Ovary (tissue), 9 donors: Measurements from ENCODE around the gene CD40. TPM values are rescaled to one million over a fixed set of nuclear protein-coding genes. Genes with fewer than 3 reads are reported as not detected.
A peak's percentile ranks its signal among the peaks of the same experiment; 100 is the strongest.

Experiments
- DNase-seq, 5 donors: peaks; one replicate each; pipeline ENCODE4 v3.0.0-alpha.2; 2019 to 2020
- H3K27ac ChIP-seq, 2 donors: fragments of 200-600 bp; one replicate each; pipeline versions ENCODE4 v1.5.1 to v1.8.0; 2019 to 2022
- H3K27me3 ChIP-seq: fragments of 200-600 bp; one replicate; pipeline ENCODE4 v1.8.0; 2022
- H3K36me3 ChIP-seq: fragments of 200-600 bp; sonication (generic); one replicate; pipeline ENCODE4 v1.5.1; 2019
- H3K4me1 ChIP-seq: one replicate; pipeline ENCODE4 v1.8.1; 2013; ENCODE audit warnings: mild to moderate bottlenecking, moderate library complexity; ENCODE audit not compliant: insufficient read depth
- H3K4me3 ChIP-seq: fragments of 200-600 bp; sonication (generic); one replicate; pipeline ENCODE4 v1.5.1; 2017
- H3K9me3 ChIP-seq, 2 donors: fragments of 200-600 bp in 1 of 2; sonication (generic) in 1 of 2; one replicate each; pipeline versions ENCODE4 v1.5.1 to v1.8.1; 2013 to 2019; ENCODE audit warnings: mild to moderate bottlenecking in 1 of 2, moderate library complexity in 1 of 2
- CTCF ChIP-seq, 3 donors: fragments of 450-650 bp in 2 of 3; fragments of 200-600 bp in 1 of 3; IDR thresholded peaks; one replicate each; pipeline versions ENCODE4 v1.5.1 to v1.8.0; 2016 to 2022; ENCODE audit warnings: antibody characterized with exemption in 3 of 3, mild to moderate bottlenecking in 1 of 3
- EP300 ChIP-seq: sonication (generic); formaldehyde crosslinking; IDR thresholded peaks from one replicate; pipeline ENCODE4 v1.6.1; 2017; ENCODE audit warnings: antibody characterized with exemption
- POLR2A ChIP-seq: fragments of 450-650 bp; IDR thresholded peaks from one replicate; pipeline ENCODE4 v1.6.1; 2017; ENCODE audit warnings: antibody characterized with exemption, mild to moderate bottlenecking, moderate library complexity
- WGBS, 3 donors: extraction: QIAGEN DNeasy Blood & Tissue Kit in 1 of 3; methylation state at CpG; one replicate each; pipeline versions ENCODE4 v1.1.5 to v1.1.7; 2013 to 2017; 5-methylcytosine and 5-hydroxymethylcytosine counted together
- intact Hi-C, 4 donors: fragments of 100-400 bp; cut with DNase I; formaldehyde crosslinking; loops; one replicate each; pipeline versions ENCODE4 v1.11.0 to v1.15.1; 2022 to 2023
- polyA plus RNA-seq, 2 donors: library from polyadenylated mRNA; stranded (reverse); fragments of 200-250 nt in 1 of 2; fragments of 350-450 nt in 1 of 2; fragmentation: Illumina TruSeq in 1 of 2; extraction: RNeasy Lipid Tissue Mini Kit (QIAGEN cat#74804) in 1 of 2; gene quantifications; one replicate each; pipeline ENCODE4 v1.2.3, GENCODE V29; 2013 to 2014
- total RNA-seq, 7 donors: library from RNA; depleted of rRNA in 2 of 7; stranded (reverse); fragments of >200 nt in 2 of 7; fragmentation: NEBNext Ultra II Directional in 3 of 7; extraction: Animal tissue kit (Norgen Biotek cat#: 25700) in 3 of 7; gene quantifications; one replicate each; pipeline versions ENCODE4 v1.1.0 to v1.2.4, GENCODE V29; 2016 to 2023
- donor health status: DM: no; HTN: no; CAD: no; lungs with moderate emphysema.
- donor health status: DM: no; HTN: no; CAD: no.
- donor health status: Bipolar disorder and iron deficiency.
- donor health status: DM: yes; HTN: yes; CAD: no.
- donor health status: DM: no; HTN: no; CAD: no.
- donor health status: DM: yes; HTN: yes; CAD: no.

Gene CD40
- total and polyA plus RNA-seq, 9 donors = 14.4 to 35.7 (median 21.6) TPM

- Histone ChIP-seq H3K9me3 (no peaks in the 10 kb centered on the region), H3K27me3 (no peaks in the 10 kb centered on the region), H3K4me3 (no peak overlapping the region), H3K36me3 (no peaks in the 10 kb centered on the region), H3K27ac (no peak overlapping the region), H3K4me1 (peaks cover 3% of the 10 kb centered on the region)
- TF ChIP-seq POLR2A (no peak), CTCF (IDR thresholded peaks at IDR 0.05) (no peak), EP300 (no peak)
- 69 to 74% (median 70%) methylated on average over 2 of the region's 2 CpGs for WGBS, 3 donors
- intact Hi-C loops = no loop called here
- no peak for DNase-seq
Measured at GRCh38 chr20:46114449-46114848, 3.7 kb upstream of the CD40 start.

GRCh38 chr20:46118481-46119020, 437 bp downstream of the CD40 start:
- Histone ChIP-seq H3K36me3 (no peaks in the 10 kb centered on the region), H3K27ac (peak overlapping the region; percentile 89 to 93), H3K4me1 (peaks cover 3% of the 10 kb centered on the region), H3K4me3 (peak overlapping the region; percentile 60), H3K9me3 (no peaks in the 10 kb centered on the region), H3K27me3 (no peaks in the 10 kb centered on the region)
- TF ChIP-seq POLR2A (no peak), EP300 (no peak), CTCF (IDR thresholded peaks at IDR 0.05) (peak in 1 of 3 donors; percentile 2)
- intact Hi-C loops = no loop called here
- WGBS, 3 donors = 21 to 29% (median 21%) methylated on average over 15 of the region's 15 CpGs
- DNase-seq = peak; percentile 46 to 70 (median 57)

- Histone ChIP-seq H3K27ac (peak overlapping the region; percentile 89 to 93), H3K27me3 (no peaks in the 10 kb centered on the region), H3K36me3 (no peaks in the 10 kb centered on the region), H3K4me3 (peak overlapping the region; percentile 60), H3K9me3 (no peaks in the 10 kb centered on the region), H3K4me1 (peaks cover 3% of the 10 kb centered on the region)
- no peak for DNase-seq
- WGBS, 3 donors = 27 to 61% (median 52%) methylated on average over 2 of the region's 2 CpGs
- intact Hi-C loops = no loop called here
- TF ChIP-seq EP300 (no peak), CTCF (IDR thresholded peaks at IDR 0.05) (no peak), POLR2A (no peak)
Measured at GRCh38 chr20:46119028-46119546, 973 bp downstream of the CD40 start.

- DNase-seq = no peak
- Histone ChIP-seq H3K27me3 (no peaks in the 10 kb centered on the region), H3K4me3 (no peak overlapping the region), H3K4me1 (peaks cover 3% of the 10 kb centered on the region), H3K27ac (peak overlapping the region; percentile 89 to 93), H3K36me3 (no peaks in the 10 kb centered on the region), H3K9me3 (no peaks in the 10 kb centered on the region)
- TF ChIP-seq EP300 (no peak), CTCF (IDR thresholded peaks at IDR 0.05) (no peak), POLR2A (no peak)
- 58 to 86% (median 78%) methylated on average over 2 of the region's 2 CpGs for WGBS, 3 donors
- intact Hi-C loops = no loop called here
Measured at GRCh38 chr20:46119547-46119946, 1.4 kb downstream of the CD40 start.
